HEK293 (cell line): ENCODE measurements around the gene WNT9B.

Source experiments
- CTCF ChIP-seq: fragments of 450-650 bp; formaldehyde crosslinking; IDR thresholded peaks from 2 replicates; pipeline ENCODE4 v1.5.1; 2016; ENCODE audit warnings: missing biosample characterization, missing genetic modification characterization
- ZNF510 ChIP-seq: fragments of 450-650 bp; formaldehyde crosslinking; IDR thresholded peaks from 2 replicates; pipeline ENCODE4 v1.5.1; 2018; ENCODE audit warnings: mild to moderate bottlenecking, missing genetic modification characterization, missing biosample characterization; ENCODE audit not compliant: insufficient replicate concordance

GRCh38 chr17:46811978-46812583, 39.3 kb upstream of the WNT9B start:
- TF ChIP-seq ZNF510 (tag by site-specific recombination) (no peak), CTCF (tag by site-specific recombination) (no peak)
